Fibroblast of skin of right biceps (primary cell): Measurements from ENCODE around the gene ARHGEF2.

Source experiments
- DNase-seq: peaks from one replicate; pipeline ENCODE4 v3.0.0-alpha.2; 2013

The ARHGEF2 gene

DNA sequence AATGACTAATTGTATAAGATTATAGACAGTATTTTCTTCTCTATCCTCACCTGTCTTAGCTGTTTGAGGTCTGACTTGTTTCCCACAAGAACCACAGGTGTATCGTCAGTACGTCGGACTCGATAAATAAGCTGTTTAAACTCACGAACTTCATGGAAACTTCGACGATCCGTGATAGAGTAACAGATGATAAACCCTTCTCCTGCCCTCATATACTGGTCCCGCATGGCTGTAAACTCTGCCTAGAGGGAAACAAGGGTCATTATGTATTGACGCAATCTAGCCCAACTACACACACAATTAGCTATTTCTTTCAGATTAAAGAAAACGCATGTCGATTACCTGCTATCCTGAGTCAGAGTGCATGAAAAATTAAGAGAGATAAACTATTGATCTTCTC, 74.1 kb downstream of the ARHGEF2 start:
- no peak for DNase-seq

DNA sequence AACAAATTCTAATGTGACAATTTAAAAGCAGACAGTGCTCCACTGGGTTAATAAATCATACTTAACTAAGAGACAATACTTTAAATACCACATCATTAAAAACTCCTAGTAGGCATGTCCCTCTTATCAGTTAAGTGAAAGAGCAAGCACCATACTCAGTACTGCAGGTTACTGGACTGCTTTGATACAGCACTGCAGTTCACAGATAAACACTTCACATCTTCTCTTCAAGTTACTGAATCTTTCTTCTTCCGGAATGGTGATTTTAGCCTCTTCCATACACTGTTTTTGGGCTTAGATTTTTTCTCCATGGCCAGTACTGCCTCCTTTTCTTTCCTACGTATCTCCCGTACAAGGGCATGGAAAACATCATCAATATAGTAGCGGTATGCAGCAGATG, 78.2 kb downstream of the ARHGEF2 start:
- no peak for DNase-seq

DNA sequence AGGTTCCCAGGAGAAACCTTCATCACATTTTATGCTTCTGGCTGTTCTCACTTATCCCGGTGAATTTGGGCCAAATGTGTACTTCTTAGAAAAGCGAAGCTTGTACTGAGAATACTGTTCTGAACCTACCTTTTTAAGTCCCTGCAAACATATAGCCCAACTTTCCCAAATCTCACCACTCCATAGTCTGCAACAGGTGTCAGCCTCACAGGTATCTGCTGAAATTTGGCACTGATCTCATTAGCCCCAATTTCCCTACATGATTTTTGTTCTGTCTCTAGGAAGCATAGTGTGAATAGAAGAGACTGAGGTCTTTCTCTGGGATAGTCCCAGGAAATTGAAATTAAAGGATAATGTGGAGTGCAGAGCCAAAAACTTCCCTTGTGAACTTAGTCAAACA, 78.7 kb downstream of the ARHGEF2 start:
- no peak for DNase-seq

DNA sequence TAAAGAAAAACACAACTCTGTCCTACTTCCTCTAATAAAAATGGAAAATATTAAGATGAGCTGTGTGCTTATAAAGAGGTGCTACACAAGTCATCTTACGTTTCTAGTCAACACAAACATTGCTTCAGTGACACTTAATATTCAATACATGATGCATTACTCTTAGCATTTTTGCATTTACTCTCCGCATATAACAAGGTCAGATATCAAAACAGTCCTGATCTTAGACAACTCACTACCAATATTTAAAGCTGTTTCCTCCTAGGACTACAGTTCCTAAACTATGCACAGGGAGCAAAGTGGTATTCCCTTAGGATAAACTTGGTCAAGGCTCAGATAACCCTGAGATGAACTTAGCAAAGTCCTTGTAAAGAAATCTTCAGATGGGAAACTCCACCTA, 79.5 kb downstream of the ARHGEF2 start:
- DNase-seq: no peak

DNA sequence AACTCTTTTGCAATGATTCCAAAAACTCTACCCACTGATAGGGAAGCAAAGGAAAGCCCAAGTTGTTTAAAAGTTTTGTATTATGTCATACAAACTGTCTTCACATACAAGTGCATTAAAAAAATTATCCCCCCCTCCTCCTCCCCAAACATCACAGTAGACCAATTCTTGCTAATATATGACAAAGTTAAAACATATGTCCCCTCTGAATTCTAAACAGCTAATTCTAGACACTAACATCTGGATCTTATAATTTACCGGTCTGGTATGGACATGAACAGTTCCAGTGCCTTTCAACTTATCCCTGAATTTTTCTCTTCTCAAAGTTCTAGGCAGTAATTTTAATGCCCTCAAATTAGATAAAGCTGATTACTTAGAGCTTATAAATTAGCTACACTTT, 80.6 kb downstream of the ARHGEF2 start:
- DNase-seq: peak; percentile 10
